ENCODE results near the gene ERN1. TPM values are rescaled to one million over a fixed set of nuclear protein-coding genes. Genes with fewer than 3 reads are reported as not detected.

ERN1 gene
- total and polyA plus RNA-seq, 5 donors, result 3.3 to 11.4 (median 9.2) TPM

DNA sequence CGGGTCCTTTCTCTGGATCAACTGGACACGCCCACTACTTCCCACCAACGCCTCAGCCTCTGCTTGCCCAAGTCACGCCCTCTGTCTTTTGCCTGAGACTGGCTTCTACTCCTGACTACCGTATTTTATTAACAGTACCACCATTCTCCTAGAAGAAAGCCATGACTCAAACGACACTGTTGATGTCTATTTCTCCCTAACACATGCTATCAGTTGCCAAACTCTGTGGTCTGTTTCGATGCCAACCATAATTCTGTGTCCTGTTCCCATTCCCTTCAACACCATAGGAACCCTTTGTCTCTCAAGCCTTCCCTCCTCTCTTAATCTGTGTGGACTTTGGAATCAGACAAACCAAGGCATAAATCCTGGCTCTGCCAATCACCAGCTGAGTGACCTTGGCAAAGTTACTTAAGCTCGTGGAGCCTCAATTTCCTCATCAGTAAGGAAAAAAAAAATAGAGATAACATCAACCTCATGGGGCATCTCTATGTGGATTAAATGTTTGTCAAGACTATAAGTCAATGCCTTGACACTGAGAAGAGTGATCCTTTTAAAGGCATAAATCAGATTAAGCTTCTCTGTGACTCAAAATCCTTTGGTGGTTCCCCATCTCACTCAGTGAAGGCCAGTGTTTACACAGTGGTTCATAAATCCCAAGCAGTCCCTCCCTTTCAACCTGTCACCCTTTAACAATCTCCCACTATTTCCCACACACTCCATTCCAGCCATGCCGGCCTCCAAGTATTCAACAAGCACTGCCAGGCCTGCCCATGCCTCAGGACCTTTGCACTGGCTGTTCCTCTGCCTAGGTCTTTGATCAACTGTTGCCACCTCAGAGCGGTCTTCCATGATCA lies 45.6 kb downstream of the ERN1 start:
- 56% methylated on average over 10 of the region's 10 CpGs for WGBS
- no peaks in the 10 kb centered on the region for H3K9me3 ChIP-seq (ENCODE audit: control insufficient read depth, low read length)
- H3K27me3 ChIP-seq (ENCODE audit: control insufficient read depth, insufficient read depth), result no peaks in the 10 kb centered on the region
- no peak overlapping the region for H3K4me3 ChIP-seq (ENCODE audit: low read length)
- DNase-seq (peak in 2 of 3 donors; percentile 29 to 67), ATAC-seq (peak; percentile 61 to 63)
- H3K4me1 ChIP-seq (ENCODE audit: control insufficient read depth, insufficient read depth, low read length), result peaks cover 7% of the 10 kb centered on the region
- no peak overlapping the region for H3K27ac ChIP-seq (ENCODE audit: low read length)
- intact Hi-C loops (cut with DNase I), result no loop called here

DNA sequence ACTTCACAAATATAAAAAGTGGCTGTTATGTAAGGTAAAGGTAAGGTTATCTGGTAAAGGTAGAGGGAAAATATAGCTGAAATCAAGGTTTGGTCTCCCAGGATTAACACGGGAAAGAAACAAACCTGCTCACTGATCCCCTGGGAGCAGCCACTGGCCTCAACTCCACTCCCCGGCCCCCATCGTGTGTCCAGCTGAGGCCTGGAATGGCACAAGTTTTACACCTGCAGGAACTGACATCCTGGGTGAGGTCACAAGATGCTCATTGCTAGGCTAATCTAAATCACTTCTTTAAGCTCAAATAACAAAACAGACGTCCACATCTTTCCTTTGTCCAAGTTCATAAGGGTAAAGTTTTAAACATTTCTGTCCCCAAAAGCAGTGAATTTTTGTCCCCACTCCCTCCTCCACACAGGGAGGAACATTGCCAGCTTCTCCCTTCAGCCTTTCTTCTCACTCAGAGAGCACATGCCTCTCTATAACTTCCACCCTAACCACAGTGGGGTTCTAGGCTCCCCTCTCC lies 46.3 kb downstream of the ERN1 start:
- 62% methylated on average over 4 of the region's 4 CpGs for WGBS
- H3K4me1 ChIP-seq (ENCODE audit: control insufficient read depth, insufficient read depth, low read length), result peaks cover 7% of the 10 kb centered on the region
- no peak overlapping the region for H3K27ac ChIP-seq (ENCODE audit: low read length)
- no peaks in the 10 kb centered on the region for H3K27me3 ChIP-seq (ENCODE audit: control insufficient read depth, insufficient read depth)
- no peaks in the 10 kb centered on the region for H3K9me3 ChIP-seq (ENCODE audit: control insufficient read depth, low read length)
- intact Hi-C loops (cut with DNase I), result no loop called here
- no peak for DNase-seq
- ATAC-seq, result no peak
- no peak overlapping the region for H3K4me3 ChIP-seq (ENCODE audit: low read length)

- ATAC-seq (no peak), DNase-seq (no peak)
- WGBS, result 74% methylated on average over 3 of the region's 3 CpGs
- H3K9me3 ChIP-seq (ENCODE audit: control insufficient read depth, low read length), result no peaks in the 10 kb centered on the region
- intact Hi-C loops (cut with DNase I), result no loop called here
- H3K27me3 ChIP-seq (ENCODE audit: control insufficient read depth, insufficient read depth), result no peaks in the 10 kb centered on the region
- H3K4me3 ChIP-seq (ENCODE audit: low read length), result no peak overlapping the region
- H3K27ac ChIP-seq (ENCODE audit: low read length), result no peak overlapping the region
- H3K4me1 ChIP-seq (ENCODE audit: control insufficient read depth, insufficient read depth, low read length), result peaks cover 7% of the 10 kb centered on the region
These were observed 46.9 kb downstream of the ERN1 start for GRCh38 chr17:64083093-64083492.

DNA sequence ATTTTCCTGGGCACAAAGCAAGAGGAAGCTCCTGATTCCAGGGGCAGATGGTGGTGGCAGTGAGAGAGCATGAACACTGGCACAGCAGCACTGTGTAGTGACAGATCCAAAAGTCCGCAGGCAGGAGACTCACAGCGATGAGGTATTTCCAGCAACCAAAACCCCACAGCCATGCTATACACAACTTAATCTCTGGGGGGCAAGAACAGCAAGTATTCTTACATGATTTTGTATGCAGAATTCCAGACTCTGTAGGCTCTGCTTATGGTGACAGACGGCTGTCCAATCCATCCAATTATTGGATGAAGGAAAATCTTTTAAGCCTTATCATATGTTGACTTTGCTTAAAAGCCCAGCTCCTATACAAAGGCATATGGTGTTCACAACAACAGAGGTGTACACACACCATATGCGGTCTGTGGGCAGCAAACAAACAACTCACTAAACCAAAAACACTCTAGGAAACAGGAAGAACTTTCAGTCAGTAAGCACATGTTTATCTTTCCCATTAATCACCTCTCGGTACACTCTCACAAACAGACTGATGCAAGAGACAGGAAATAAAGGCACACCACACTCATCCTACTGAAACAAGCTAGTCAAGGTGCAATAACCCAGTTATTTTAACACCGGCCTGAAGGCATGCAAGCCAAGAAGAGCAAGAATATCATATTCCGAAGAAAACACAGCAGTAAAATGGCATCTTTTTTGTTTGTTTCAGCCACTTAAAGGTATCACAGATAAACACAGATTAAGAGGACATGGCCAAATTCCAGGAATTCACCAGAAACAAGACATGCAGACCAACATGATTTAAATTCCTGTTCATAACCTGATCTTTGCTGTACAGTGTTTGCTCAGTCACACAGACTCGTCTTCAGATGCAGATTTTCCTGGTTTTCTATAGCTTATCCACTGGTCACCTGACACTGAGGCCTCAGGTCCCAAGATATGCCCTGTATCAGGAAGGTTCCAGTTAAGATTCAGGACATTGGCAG lies 47.8 kb downstream of the ERN1 start:
- DNase-seq, result no peak
- no peak overlapping the region for H3K27ac ChIP-seq (ENCODE audit: low read length)
- H3K4me3 ChIP-seq (ENCODE audit: low read length), result no peak overlapping the region
- no peaks in the 10 kb centered on the region for H3K27me3 ChIP-seq (ENCODE audit: control insufficient read depth, insufficient read depth)
- peaks cover 6% of the 10 kb centered on the region for H3K4me1 ChIP-seq (ENCODE audit: control insufficient read depth, insufficient read depth, low read length)
- 71% methylated on average over 8 of the region's 8 CpGs for WGBS
- peak in 1 of 2 donors; percentile 43 for ATAC-seq
- H3K9me3 ChIP-seq (ENCODE audit: control insufficient read depth, low read length), result no peaks in the 10 kb centered on the region
- intact Hi-C loops (cut with DNase I), result no loop called here

GRCh38 chr17:64080174-64080618 lies 49.7 kb downstream of the ERN1 start:
- DNase-seq (no peak), ATAC-seq (no peak)
- H3K27me3 ChIP-seq (ENCODE audit: control insufficient read depth, insufficient read depth), result no peaks in the 10 kb centered on the region
- no peak overlapping the region for H3K27ac ChIP-seq (ENCODE audit: low read length)
- H3K9me3 ChIP-seq (ENCODE audit: control insufficient read depth, low read length), result no peaks in the 10 kb centered on the region
- H3K4me1 ChIP-seq (ENCODE audit: control insufficient read depth, insufficient read depth, low read length), result peaks cover 1% of the 10 kb centered on the region
- intact Hi-C loops (cut with DNase I), result no loop called here
- no peak overlapping the region for H3K4me3 ChIP-seq (ENCODE audit: low read length)
- WGBS, result 90% methylated on average over 3 of the region's 3 CpGs

GRCh38 chr17:64077379-64077778 lies 52.6 kb downstream of the ERN1 start:
- DNase-seq (peak in 1 of 3 donors; percentile 56), ATAC-seq (no peak)
- no peaks in the 10 kb centered on the region for H3K27me3 ChIP-seq (ENCODE audit: control insufficient read depth, insufficient read depth)
- 87% methylated on average over 11 of the region's 11 CpGs for WGBS
- intact Hi-C loops (cut with DNase I), result no loop called here
- H3K27ac ChIP-seq (ENCODE audit: low read length), result no peak overlapping the region
- H3K4me3 ChIP-seq (ENCODE audit: low read length), result no peak overlapping the region
- H3K4me1 ChIP-seq (ENCODE audit: control insufficient read depth, insufficient read depth, low read length), result peaks cover 1% of the 10 kb centered on the region
- H3K9me3 ChIP-seq (ENCODE audit: control insufficient read depth, low read length), result no peaks in the 10 kb centered on the region

- Histone ChIP-seq H3K4me1 (ENCODE audit: control insufficient read depth, insufficient read depth, low read length) (peaks cover 1% of the 10 kb centered on the region), H3K4me3 (ENCODE audit: low read length) (no peak overlapping the region), H3K27me3 (ENCODE audit: control insufficient read depth, insufficient read depth) (no peaks in the 10 kb centered on the region), H3K9me3 (ENCODE audit: control insufficient read depth, low read length) (no peaks in the 10 kb centered on the region), H3K27ac (ENCODE audit: low read length) (no peak overlapping the region)
- no peak for ATAC-seq
- intact Hi-C loops (cut with DNase I), result loop anchor here in 1 of 4 donors (2.0 kb wide), 1 partner anchor 25 kb away; no protein-coding TSS in a partner anchor
- DNase-seq, result no peak
- 73% methylated on average over 3 of the region's 3 CpGs for whole genome bisulfite sequencing
These were observed 54.0 kb downstream of the ERN1 start for GRCh38 chr17:64075913-64076312.

DNA sequence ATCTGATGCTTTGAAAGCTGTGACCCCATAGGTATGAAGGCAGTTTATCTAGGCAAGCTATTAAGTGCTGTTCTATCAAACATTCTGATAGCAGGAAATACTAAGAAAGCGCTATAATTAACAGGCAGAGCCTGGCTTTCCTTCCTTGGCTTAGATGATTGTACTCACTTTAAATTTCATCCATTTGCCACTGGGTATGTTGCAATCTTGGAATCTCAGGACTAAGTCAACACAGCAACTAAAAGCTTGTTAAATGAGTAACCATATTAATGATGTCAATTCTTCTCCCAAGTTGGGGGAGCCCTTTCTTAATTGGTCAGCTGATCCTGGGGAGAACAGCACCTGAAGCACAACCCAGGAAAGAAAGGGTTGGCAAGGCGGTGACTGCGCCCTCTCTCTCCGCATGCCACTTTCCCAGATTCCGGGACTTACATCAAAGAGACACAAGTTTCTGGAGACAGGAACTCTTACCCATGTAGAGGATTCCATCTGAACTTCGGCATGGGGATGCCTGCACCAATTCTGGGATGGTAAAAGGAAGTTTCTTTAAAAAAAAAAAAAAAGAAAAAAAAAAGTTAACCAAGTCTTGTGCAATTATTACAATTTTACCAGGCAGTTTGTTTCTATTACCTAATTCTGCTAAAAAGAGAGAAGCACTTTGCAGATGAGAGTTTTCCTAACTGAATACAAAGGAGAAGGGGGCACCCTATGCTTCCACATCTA lies 55.1 kb downstream of the ERN1 start:
- peaks cover 1% of the 10 kb centered on the region for H3K9me3 ChIP-seq (ENCODE audit: control insufficient read depth, low read length)
- ATAC-seq, result peak; percentile 14 to 39
- H3K4me3 ChIP-seq (ENCODE audit: low read length), result no peak overlapping the region
- DNase-seq, result no peak
- peaks cover 1% of the 10 kb centered on the region for H3K4me1 ChIP-seq (ENCODE audit: control insufficient read depth, insufficient read depth, low read length)
- peak overlapping the region; percentile 43 for H3K27ac ChIP-seq (ENCODE audit: low read length)
- 81% methylated on average over 6 of the region's 6 CpGs for whole genome bisulfite sequencing
- no peaks in the 10 kb centered on the region for H3K27me3 ChIP-seq (ENCODE audit: control insufficient read depth, insufficient read depth)
- intact Hi-C loops (cut with DNase I), result loop anchor here in 1 of 4 donors (2.0 kb wide), 1 partner anchor 24 kb away; no protein-coding TSS in a partner anchor

GRCh38 chr17:64073771-64074703 lies 55.9 kb downstream of the ERN1 start:
- peaks cover 1% of the 10 kb centered on the region for H3K4me1 ChIP-seq (ENCODE audit: control insufficient read depth, insufficient read depth, low read length)
- H3K9me3 ChIP-seq (ENCODE audit: control insufficient read depth, low read length), result peaks cover 1% of the 10 kb centered on the region
- ATAC-seq (peak; percentile 12 to 31), DNase-seq (no peak)
- no peaks in the 10 kb centered on the region for H3K27me3 ChIP-seq (ENCODE audit: control insufficient read depth, insufficient read depth)
- WGBS, result 73% methylated on average over 9 of the region's 9 CpGs
- H3K27ac ChIP-seq (ENCODE audit: low read length), result no peak overlapping the region
- intact Hi-C loops (cut with DNase I), result loop anchor here in 1 of 4 donors (2.0 kb wide), 1 partner anchor 23 kb away; no protein-coding TSS in a partner anchor
- H3K4me3 ChIP-seq (ENCODE audit: low read length), result no peak overlapping the region
